Measurements from ENCODE around the gene CCL3.

The CCL3 gene

GRCh38 chr17:36057911-36058310, 32.0 kb downstream of the CCL3 start:
- no peak for DNase-seq (ENCODE audit: low spot score)
- Histone ChIP-seq H3K4ac (ENCODE audit: low read length) (no peak overlapping the region), H3K23ac (ENCODE audit: low read depth, low read length, poor library complexity) (no peak overlapping the region)

GRCh38 chr17:36055921-36056520, 33.9 kb downstream of the CCL3 start:
- no peak overlapping the region for H3K9ac ChIP-seq (ENCODE audit: low read depth, low read length, poor library complexity)
- no peak overlapping the region for H2BK15ac ChIP-seq (ENCODE audit: low read length)
- no peaks in the 10 kb centered on the region for H3K79me1 ChIP-seq (ENCODE audit: low read depth, low read length)
- H2BK5ac ChIP-seq (ENCODE audit: low read length) = no peak overlapping the region
- H3K4ac ChIP-seq (ENCODE audit: low read length) = no peak overlapping the region
- H4K91ac ChIP-seq (ENCODE audit: low read depth, low read length, poor library complexity) = no peak overlapping the region
- H4K8ac ChIP-seq (ENCODE audit: low read depth, low read length) = no peak overlapping the region
- H3K27me3 ChIP-seq (ENCODE audit: control insufficient read depth in 3 of 3, insufficient read depth in 3 of 3, low read depth in 1 of 3, low read length in 3 of 3) = no peaks in the 10 kb centered on the region
- WGBS, 2 donors (ENCODE audit: extremely low coverage in 2 of 2, insufficient read length in 2 of 2, insufficient replicate concordance in 1 of 2) = no CpG with 5 or more reads among the region's 4 CpGs
- no peaks in the 10 kb centered on the region for H3K36me3 ChIP-seq (replicated peaks in 1 of 2; ENCODE audit: control insufficient read depth in 2 of 2, insufficient read depth in 2 of 2, low read length in 2 of 2)
- H2AK5ac ChIP-seq (ENCODE audit: low read depth, low read length) = no peak overlapping the region
- no peak overlapping the region for H3K4me3 ChIP-seq (ENCODE audit: low read length in 2 of 2)
- no peak overlapping the region for H3K23ac ChIP-seq (ENCODE audit: low read depth, low read length, poor library complexity)
- H3K14ac ChIP-seq (ENCODE audit: low read length) = no peak overlapping the region
- no peak overlapping the region for H2BK12ac ChIP-seq (ENCODE audit: low read length)
- H2AFZ ChIP-seq (ENCODE audit: low read length) = no peak overlapping the region
- no peaks in the 10 kb centered on the region for H3K4me1 ChIP-seq (ENCODE audit: control insufficient read depth in 2 of 2, insufficient read depth in 1 of 2, low read depth in 1 of 2, low read length in 2 of 2)
- DNase-seq (ENCODE audit: low spot score) = no peak
- no peaks in the 10 kb centered on the region for H3K9me3 ChIP-seq (replicated peaks in 1 of 2; ENCODE audit: control insufficient read depth in 2 of 2, insufficient read depth in 1 of 2, low read depth in 1 of 2, low read length in 2 of 2)
- H3K4me2 ChIP-seq (ENCODE audit: insufficient read depth, low read length, poor library complexity, severe bottlenecking) = no peak overlapping the region
- no peak overlapping the region for H3K18ac ChIP-seq (ENCODE audit: low read length)
- no peak overlapping the region for H2BK120ac ChIP-seq (ENCODE audit: low read depth, low read length)
- no peak overlapping the region for H3K27ac ChIP-seq (replicated peaks; ENCODE audit: low read length)

More at GRCh38 chr17:36057911-36058310, 32.0 kb downstream of the CCL3 start:
- H3K18ac ChIP-seq (ENCODE audit: low read length) = no peak overlapping the region
- H3K27ac ChIP-seq (replicated peaks; ENCODE audit: low read length) = no peak overlapping the region
- H3K36me3 ChIP-seq (replicated peaks in 1 of 2; ENCODE audit: control insufficient read depth in 2 of 2, insufficient read depth in 2 of 2, low read length in 2 of 2) = no peaks in the 10 kb centered on the region
- no peaks in the 10 kb centered on the region for H3K79me1 ChIP-seq (ENCODE audit: low read depth, low read length)
- H2AK5ac ChIP-seq (ENCODE audit: low read depth, low read length) = no peak overlapping the region
- H2BK12ac ChIP-seq (ENCODE audit: low read length) = no peak overlapping the region
- no peak overlapping the region for H2BK5ac ChIP-seq (ENCODE audit: low read length)
- H3K27me3 ChIP-seq (ENCODE audit: control insufficient read depth in 3 of 3, insufficient read depth in 3 of 3, low read depth in 1 of 3, low read length in 3 of 3) = no peaks in the 10 kb centered on the region
- no peaks in the 10 kb centered on the region for H3K9me3 ChIP-seq (replicated peaks in 1 of 2; ENCODE audit: control insufficient read depth in 2 of 2, insufficient read depth in 1 of 2, low read depth in 1 of 2, low read length in 2 of 2)
- no peak overlapping the region for H3K4me3 ChIP-seq (ENCODE audit: low read length in 2 of 2)
- no peak overlapping the region for H2BK120ac ChIP-seq (ENCODE audit: low read depth, low read length)
- H3K9ac ChIP-seq (ENCODE audit: low read depth, low read length, poor library complexity) = no peak overlapping the region
- no peak overlapping the region for H2AFZ ChIP-seq (ENCODE audit: low read length)
- no peak overlapping the region for H2BK15ac ChIP-seq (ENCODE audit: low read length)
- no peak overlapping the region for H3K14ac ChIP-seq (ENCODE audit: low read length)
- no peaks in the 10 kb centered on the region for H3K4me1 ChIP-seq (ENCODE audit: control insufficient read depth in 2 of 2, insufficient read depth in 1 of 2, low read depth in 1 of 2, low read length in 2 of 2)
- no peak overlapping the region for H4K91ac ChIP-seq (ENCODE audit: low read depth, low read length, poor library complexity)
- no peak overlapping the region for H3K4me2 ChIP-seq (ENCODE audit: insufficient read depth, low read length, poor library complexity, severe bottlenecking)
- no peak overlapping the region for H4K8ac ChIP-seq (ENCODE audit: low read depth, low read length)

GRCh38 chr17:36055171-36055570, 34.8 kb downstream of the CCL3 start:
- no peak overlapping the region for H2BK15ac ChIP-seq (ENCODE audit: low read length)
- H3K9ac ChIP-seq (ENCODE audit: low read depth, low read length, poor library complexity) = no peak overlapping the region
- H4K8ac ChIP-seq (ENCODE audit: low read depth, low read length) = no peak overlapping the region
- H2BK5ac ChIP-seq (ENCODE audit: low read length) = no peak overlapping the region
- no peaks in the 10 kb centered on the region for H3K27me3 ChIP-seq (ENCODE audit: control insufficient read depth in 3 of 3, insufficient read depth in 3 of 3, low read depth in 1 of 3, low read length in 3 of 3)
- H3K4me2 ChIP-seq (ENCODE audit: insufficient read depth, low read length, poor library complexity, severe bottlenecking) = no peak overlapping the region
- no peaks in the 10 kb centered on the region for H3K4me1 ChIP-seq (ENCODE audit: control insufficient read depth in 2 of 2, insufficient read depth in 1 of 2, low read depth in 1 of 2, low read length in 2 of 2)
- DNase-seq (ENCODE audit: low spot score) = no peak
- H3K18ac ChIP-seq (ENCODE audit: low read length) = no peak overlapping the region
- H3K36me3 ChIP-seq (replicated peaks in 1 of 2; ENCODE audit: control insufficient read depth in 2 of 2, insufficient read depth in 2 of 2, low read length in 2 of 2) = no peaks in the 10 kb centered on the region
- no peak overlapping the region for H4K91ac ChIP-seq (ENCODE audit: low read depth, low read length, poor library complexity)
- no CpG with 5 or more reads among the region's 2 CpGs for WGBS, 2 donors (ENCODE audit: extremely low coverage in 2 of 2, insufficient read length in 2 of 2, insufficient replicate concordance in 1 of 2)
- no peak overlapping the region for H3K4ac ChIP-seq (ENCODE audit: low read length)
- no peak overlapping the region for H3K27ac ChIP-seq (replicated peaks; ENCODE audit: low read length)
- H3K23ac ChIP-seq (ENCODE audit: low read depth, low read length, poor library complexity) = no peak overlapping the region
- H3K14ac ChIP-seq (ENCODE audit: low read length) = no peak overlapping the region
- no peak overlapping the region for H3K4me3 ChIP-seq (ENCODE audit: low read length in 2 of 2)
- H2AFZ ChIP-seq (ENCODE audit: low read length) = no peak overlapping the region
- no peak overlapping the region for H2AK5ac ChIP-seq (ENCODE audit: low read depth, low read length)
- H3K9me3 ChIP-seq (replicated peaks in 1 of 2; ENCODE audit: control insufficient read depth in 2 of 2, insufficient read depth in 1 of 2, low read depth in 1 of 2, low read length in 2 of 2) = no peaks in the 10 kb centered on the region
- no peak overlapping the region for H2BK12ac ChIP-seq (ENCODE audit: low read length)
- H3K79me1 ChIP-seq (ENCODE audit: low read depth, low read length) = no peaks in the 10 kb centered on the region
- no peak overlapping the region for H2BK120ac ChIP-seq (ENCODE audit: low read depth, low read length)

- Histone ChIP-seq H2BK15ac (ENCODE audit: low read length) (no peak overlapping the region), H2BK120ac (ENCODE audit: low read depth, low read length) (no peak overlapping the region), H3K79me1 (ENCODE audit: low read depth, low read length) (no peaks in the 10 kb centered on the region), H3K9me3 (replicated peaks in 1 of 2; ENCODE audit: control insufficient read depth in 2 of 2, insufficient read depth in 1 of 2, low read depth in 1 of 2, low read length in 2 of 2) (peaks cover 0 to 5% of the 10 kb centered on the region in 2 donors), H4K91ac (ENCODE audit: low read depth, low read length, poor library complexity) (no peak overlapping the region), H3K27ac (replicated peaks; ENCODE audit: low read length) (no peak overlapping the region), H3K4me2 (ENCODE audit: insufficient read depth, low read length, poor library complexity, severe bottlenecking) (no peak overlapping the region), H2AFZ (ENCODE audit: low read length) (no peak overlapping the region), H4K8ac (ENCODE audit: low read depth, low read length) (no peak overlapping the region), H3K23ac (ENCODE audit: low read depth, low read length, poor library complexity) (no peak overlapping the region), H3K14ac (ENCODE audit: low read length) (no peak overlapping the region), H3K4me1 (ENCODE audit: control insufficient read depth in 2 of 2, insufficient read depth in 1 of 2, low read depth in 1 of 2, low read length in 2 of 2) (no peaks in the 10 kb centered on the region), H3K9ac (ENCODE audit: low read depth, low read length, poor library complexity) (no peak overlapping the region), H3K36me3 (replicated peaks in 1 of 2; ENCODE audit: control insufficient read depth in 2 of 2, insufficient read depth in 2 of 2, low read length in 2 of 2) (no peaks in the 10 kb centered on the region), H3K4me3 (ENCODE audit: low read length in 2 of 2) (no peak overlapping the region), H2AK5ac (ENCODE audit: low read depth, low read length) (no peak overlapping the region), H2BK5ac (ENCODE audit: low read length) (no peak overlapping the region), H3K27me3 (ENCODE audit: control insufficient read depth in 3 of 3, insufficient read depth in 3 of 3, low read depth in 1 of 3, low read length in 3 of 3) (no peaks in the 10 kb centered on the region), H3K4ac (ENCODE audit: low read length) (no peak overlapping the region), H3K18ac (ENCODE audit: low read length) (no peak overlapping the region), H2BK12ac (ENCODE audit: low read length) (no peak overlapping the region)
- WGBS, 2 donors (ENCODE audit: extremely low coverage in 2 of 2, insufficient read length in 2 of 2, insufficient replicate concordance in 1 of 2) = no CpG with 5 or more reads among the region's 2 CpGs
- no peak for DNase-seq (ENCODE audit: low spot score)
Observed at GRCh38 chr17:36049643-36050042, 40.3 kb downstream of the CCL3 start.
